Karpas-422 (cell line): Measurements from ENCODE around the gene ALPI. TPM values are rescaled to one million over a fixed set of nuclear protein-coding genes. Genes with fewer than 3 reads are reported as not detected.

ENCODE experiments used
- DNase-seq: peaks from one replicate; pipeline ENCODE4 v3.0.0-alpha.2; 2015
- H2AFZ ChIP-seq: fragments of 200-600 bp; sonication (generic); 2 replicates; pipeline ENCODE4 v1.6.1; 2014; ENCODE audit warnings: antibody characterized with exemption, low read length, mixed read lengths
- H3K27ac ChIP-seq: fragments of 200-600 bp; sonication (generic); 2 replicates; pipeline ENCODE4 v1.5.1; 2014; ENCODE audit warnings: mild to moderate bottlenecking, low read length, moderate library complexity
- H3K27me3 ChIP-seq: fragments of 200-600 bp; sonication (generic); 2 replicates; pipeline ENCODE4 v1.6.1; 2014; ENCODE audit warnings: low read length, mixed read lengths
- H3K36me3 ChIP-seq: fragments of 200-600 bp; sonication (generic); 2 replicates; pipeline ENCODE4 v1.6.1; 2014; ENCODE audit warnings: low read length, mixed read lengths; ENCODE audit not compliant: insufficient read depth
- H3K4me1 ChIP-seq: fragments of 200-600 bp; sonication (generic); 2 replicates; pipeline ENCODE4 v1.6.1; 2014; ENCODE audit warnings: mild to moderate bottlenecking, low read length, mixed read lengths
- H3K4me2 ChIP-seq: fragments of 200-600 bp; sonication (generic); 2 replicates; pipeline ENCODE4 v1.6.1; 2014; ENCODE audit warnings: low read length, low read depth, mild to moderate bottlenecking; ENCODE audit not compliant: poor library complexity, severe bottlenecking
- H3K4me3 ChIP-seq: fragments of 200-600 bp; sonication (generic); 2 replicates; pipeline ENCODE4 v1.5.1; 2014; ENCODE audit warnings: mild to moderate bottlenecking, antibody characterized with exemption, low read length, mixed read lengths
- H3K79me2 ChIP-seq: fragments of 200-600 bp; sonication (generic); 2 replicates; pipeline ENCODE4 v1.6.1; 2014; ENCODE audit warnings: mild to moderate bottlenecking, low read length, mixed read lengths
- H3K9ac ChIP-seq: fragments of 200-600 bp; sonication (generic); 2 replicates; pipeline ENCODE4 v1.6.0; 2014; ENCODE audit warnings: low read length
- H3K9me2 ChIP-seq: fragments of 200-600 bp; sonication (generic), shearing (Covaris generic); replicated peaks from 2 replicates; pipeline ENCODE4 v1.6.0; 2014; ENCODE audit warnings: mild to moderate bottlenecking, low read length, moderate library complexity; ENCODE audit not compliant: insufficient read depth
- H3K9me3 ChIP-seq: fragments of 300-700, 200-600 bp; sonication (generic); 2 replicates; pipeline ENCODE4 v1.6.1; 2014; ENCODE audit warnings: low read length, mixed read lengths
- H4K20me1 ChIP-seq: fragments of 200-600 bp; sonication (generic); 2 replicates; pipeline ENCODE4 v1.6.1; 2014; ENCODE audit warnings: mild to moderate bottlenecking, antibody characterized with exemption, low read length, low read depth; ENCODE audit not compliant: insufficient read depth
- total RNA-seq: library from RNA; depleted of rRNA; stranded (reverse); fragments of >200 nt; shearing (Covaris generic); gene quantifications from 2 replicates; pipeline ENCODE4 v1.2.3, GENCODE V29; 2014; ENCODE audit warnings: low replicate concordance

The ALPI gene
- total RNA-seq, 1 experiment from 2014 or later: not detected

DNA sequence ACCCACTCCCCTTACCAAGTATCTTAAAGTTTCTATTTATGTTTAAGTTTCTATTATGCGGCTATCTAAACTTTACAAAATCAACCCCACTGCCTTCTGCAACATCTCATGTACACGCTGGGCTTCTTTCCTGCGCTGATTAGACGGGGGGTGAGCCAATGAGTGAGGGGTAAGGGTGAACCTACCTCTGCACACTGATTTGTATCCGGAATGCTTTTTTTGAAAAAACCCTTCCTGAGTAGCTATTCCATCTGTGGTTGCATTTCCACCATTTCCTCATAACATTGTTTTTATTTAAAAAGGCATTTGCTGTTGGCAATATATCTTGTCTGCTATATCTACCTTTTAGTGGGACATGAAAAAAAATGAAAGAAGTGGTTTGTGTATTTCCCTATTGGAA, 43.0 kb upstream of the ALPI start:
- Histone ChIP-seq H3K9me3 (no peaks in the 10 kb centered on the region), H3K27me3 (no peaks in the 10 kb centered on the region), H3K9ac (no peak overlapping the region), H3K79me2 (no peaks in the 10 kb centered on the region), H3K4me1 (peaks cover 18% of the 10 kb centered on the region), H3K36me3 (no peaks in the 10 kb centered on the region), H3K4me2 (peak overlapping the region; percentile 29), H4K20me1 (no peaks in the 10 kb centered on the region), H3K27ac (no peak overlapping the region), H3K4me3 (no peak overlapping the region), H2AFZ (0 out of 2 replicates have a peak overlapping the region, but pooled peaks have one; percentile 38), H3K9me2 (no peaks in the 10 kb centered on the region)
- peak; percentile 26 for DNase-seq

DNA sequence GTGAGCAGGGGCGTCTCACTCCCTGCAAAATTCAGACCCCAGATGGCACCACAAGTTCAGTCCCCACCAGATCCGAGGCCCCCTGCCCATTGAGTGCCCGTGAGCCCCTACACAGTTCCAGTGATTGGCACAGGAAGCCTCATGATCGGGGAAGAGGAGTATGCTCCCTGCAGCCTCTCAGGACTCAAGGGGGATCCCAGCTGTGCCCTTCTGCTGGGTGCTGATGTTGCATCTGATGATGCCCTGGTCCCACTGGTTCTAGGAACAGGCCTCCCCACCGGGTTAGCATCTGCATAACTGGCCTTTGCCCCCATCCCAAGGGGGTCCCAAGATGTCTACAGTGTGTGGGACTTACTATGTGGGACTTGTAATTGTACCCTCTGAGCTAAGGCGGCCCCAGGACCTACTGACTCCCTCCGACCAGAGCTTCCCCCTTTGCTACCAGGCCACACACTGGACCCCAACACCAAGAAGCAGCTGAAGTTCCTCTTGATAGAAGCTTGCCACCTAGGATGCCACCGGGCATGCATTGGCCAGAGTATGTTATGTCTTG, 40.7 kb upstream of the ALPI start:
- Histone ChIP-seq H3K4me2 (no peak overlapping the region), H4K20me1 (no peaks in the 10 kb centered on the region), H3K79me2 (no peaks in the 10 kb centered on the region), H2AFZ (no peak overlapping the region), H3K9ac (no peak overlapping the region), H3K27me3 (no peaks in the 10 kb centered on the region), H3K4me3 (no peak overlapping the region), H3K4me1 (peaks cover 18% of the 10 kb centered on the region), H3K36me3 (no peaks in the 10 kb centered on the region), H3K9me2 (no peaks in the 10 kb centered on the region), H3K9me3 (no peaks in the 10 kb centered on the region), H3K27ac (no peak overlapping the region)
- DNase-seq: peak; percentile 25

DNA sequence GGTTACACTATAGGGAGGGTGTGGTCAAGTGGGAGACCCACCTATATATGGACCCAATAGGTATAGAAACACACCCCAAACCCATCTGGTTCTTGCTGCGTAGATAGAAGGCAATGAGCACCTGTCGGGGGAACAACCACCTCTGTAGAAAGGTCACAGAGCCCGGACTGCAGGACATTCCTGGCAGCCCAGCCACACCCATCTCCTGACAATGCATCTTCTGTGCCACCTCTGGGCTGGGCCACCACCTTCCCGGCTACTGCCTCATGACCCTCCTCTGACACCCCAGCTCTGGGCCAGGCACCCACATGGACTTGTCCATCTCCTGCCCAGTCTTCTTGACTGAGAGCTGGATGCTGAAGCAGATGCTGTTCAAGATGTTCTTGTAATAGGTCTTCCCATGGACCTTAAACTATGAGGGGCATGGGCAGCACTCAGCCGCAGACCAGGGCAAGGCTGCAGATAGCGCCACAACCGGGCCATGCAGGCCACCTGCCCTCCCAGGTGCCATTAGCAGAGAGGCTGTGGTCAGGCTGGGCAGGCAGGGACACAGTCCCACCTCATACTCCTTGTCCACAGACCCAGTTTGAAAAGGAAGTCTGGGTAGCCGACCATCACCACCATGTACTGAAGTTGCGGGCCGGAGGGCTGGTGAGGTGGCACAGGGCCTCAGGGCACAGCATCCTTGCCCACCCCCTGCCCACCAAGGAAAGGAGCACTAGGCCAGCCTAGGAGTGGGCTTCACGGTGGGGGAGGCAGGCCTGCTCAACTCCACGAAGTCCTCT, 40.0 kb upstream of the ALPI start:
- no peak overlapping the region for H2AFZ ChIP-seq

DNA sequence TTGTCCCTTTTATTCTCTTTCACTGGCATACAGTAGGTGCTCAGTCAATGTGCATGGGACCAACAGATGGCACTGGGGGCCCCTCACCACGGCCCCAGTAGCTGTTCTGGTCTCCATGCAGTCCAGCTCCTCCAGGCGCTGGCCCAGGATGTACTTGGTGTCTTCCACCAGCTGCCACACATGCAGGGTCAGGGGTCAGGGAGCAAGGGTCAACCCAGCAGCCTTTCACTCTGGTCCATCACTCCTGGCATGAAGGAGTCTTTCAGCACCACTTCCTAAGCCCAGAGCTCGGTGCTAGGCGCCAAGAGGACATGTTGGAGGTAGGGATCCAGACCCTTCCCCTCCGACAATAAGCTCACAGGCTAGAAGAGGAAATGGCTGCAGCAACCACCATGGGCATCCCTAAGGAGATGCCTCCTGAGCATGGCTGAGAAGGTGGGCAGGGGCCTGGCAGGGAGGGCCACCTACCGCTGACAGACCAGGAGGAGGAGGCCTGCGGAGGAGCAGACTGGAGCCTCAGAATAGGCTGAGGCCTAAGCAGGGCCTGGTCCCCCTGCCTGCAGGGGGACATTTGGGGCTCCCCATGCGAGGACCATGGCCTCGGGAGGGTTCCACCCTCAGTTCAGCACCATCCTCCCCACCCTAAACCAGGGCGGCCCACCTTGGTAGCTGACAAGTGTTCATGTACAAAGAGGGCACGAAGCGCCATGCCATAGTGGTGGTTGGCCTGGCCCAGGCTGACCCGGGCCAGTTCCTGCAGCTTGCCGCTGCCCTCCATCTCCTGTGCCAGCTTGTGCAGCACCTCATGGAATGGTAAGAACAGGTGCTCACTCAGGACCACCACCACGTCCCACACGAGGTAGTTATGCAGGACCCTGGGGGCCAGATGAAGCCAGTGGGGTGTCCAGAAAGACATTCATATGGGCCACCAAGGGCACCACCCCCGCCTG, 39.2 kb upstream of the ALPI start:
- Histone ChIP-seq H2AFZ (no peak overlapping the region), H3K9me3 (no peaks in the 10 kb centered on the region), H3K4me3 (no peak overlapping the region), H3K4me2 (no peak overlapping the region), H3K27ac (no peak overlapping the region), H3K79me2 (no peaks in the 10 kb centered on the region), H3K36me3 (no peaks in the 10 kb centered on the region), H3K27me3 (no peaks in the 10 kb centered on the region), H3K9me2 (no peaks in the 10 kb centered on the region), H3K9ac (no peak overlapping the region), H3K4me1 (peaks cover 16% of the 10 kb centered on the region), H4K20me1 (no peaks in the 10 kb centered on the region)
- peak; percentile 35 for DNase-seq

More for the DNA sequence above, 40.0 kb upstream of the ALPI start:
- H3K27me3 ChIP-seq: no peaks in the 10 kb centered on the region
- no peak overlapping the region for H3K4me3 ChIP-seq
- peak; percentile 25 for DNase-seq
- H3K9me3 ChIP-seq: no peaks in the 10 kb centered on the region
- H3K36me3 ChIP-seq: no peaks in the 10 kb centered on the region
- no peaks in the 10 kb centered on the region for H4K20me1 ChIP-seq
- H3K4me2 ChIP-seq: no peak overlapping the region
- no peaks in the 10 kb centered on the region for H3K9me2 ChIP-seq
- H3K4me1 ChIP-seq: peaks cover 18% of the 10 kb centered on the region
- no peak overlapping the region for H3K27ac ChIP-seq
- no peak overlapping the region for H3K9ac ChIP-seq
- H3K79me2 ChIP-seq: no peaks in the 10 kb centered on the region

DNA sequence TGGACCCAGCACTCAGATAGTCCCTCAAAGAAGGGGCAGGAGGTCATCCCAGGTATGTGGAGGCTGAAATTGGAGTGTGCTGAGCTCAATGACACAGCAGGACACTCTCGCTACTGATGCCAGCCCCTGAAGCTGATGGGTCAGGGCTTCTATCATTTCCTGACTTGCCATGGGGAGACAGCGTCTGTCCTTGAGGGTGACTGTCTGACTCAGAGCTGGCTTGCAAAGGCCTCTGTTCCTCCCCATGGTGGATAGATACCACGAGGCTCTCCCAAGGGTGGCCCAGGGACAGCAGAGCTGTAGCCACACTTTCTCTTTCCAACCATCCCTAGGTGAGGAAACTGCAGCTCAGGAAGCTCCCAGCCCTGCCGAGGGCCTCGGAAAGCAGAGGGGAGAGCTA, 38.5 kb upstream of the ALPI start:
- H3K27me3 ChIP-seq: no peaks in the 10 kb centered on the region; the same call in 1 of the 2 replicates
- H3K36me3 ChIP-seq: peaks cover 2% of the 10 kb centered on the region; the same call in 1 of the 2 replicates
- no peak for DNase-seq

DNA sequence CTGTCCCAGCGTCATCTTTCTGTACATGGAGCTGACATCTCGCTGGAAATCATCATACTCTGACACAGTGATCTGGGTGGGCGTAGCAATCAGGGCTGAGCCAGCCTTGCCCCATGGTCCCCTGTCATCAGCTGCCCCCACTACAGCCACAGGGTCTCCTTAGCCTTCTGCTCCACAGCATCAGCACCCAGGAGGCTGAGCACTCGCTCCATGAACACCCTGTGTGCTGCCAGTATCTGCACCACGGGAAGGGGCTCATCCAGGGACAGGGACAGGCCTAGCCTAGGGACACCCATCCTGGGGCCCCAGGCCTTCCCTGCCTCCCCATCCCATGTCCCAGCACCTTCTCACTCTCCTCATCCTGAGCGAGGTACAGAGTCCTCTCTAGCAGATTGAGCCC, 37.9 kb upstream of the ALPI start:
- peaks cover 4% of the 10 kb centered on the region; the same call in 1 of the 2 replicates for H3K36me3 ChIP-seq
- H3K79me2 ChIP-seq: no peaks in the 10 kb centered on the region
- H3K9ac ChIP-seq: no peak overlapping the region
- no peak overlapping the region for H3K4me3 ChIP-seq
- H3K4me2 ChIP-seq: no peak overlapping the region
- no peaks in the 10 kb centered on the region for H3K9me2 ChIP-seq
- no peaks in the 10 kb centered on the region; the same call in 1 of the 2 replicates for H3K27me3 ChIP-seq
- H3K27ac ChIP-seq: no peak overlapping the region
- no peak overlapping the region for H2AFZ ChIP-seq
- H3K9me3 ChIP-seq: no peaks in the 10 kb centered on the region
- no peak for DNase-seq
- H4K20me1 ChIP-seq: no peaks in the 10 kb centered on the region
- peaks cover 13% of the 10 kb centered on the region for H3K4me1 ChIP-seq

More for the DNA sequence above, 38.5 kb upstream of the ALPI start:
- no peak overlapping the region for H3K4me2 ChIP-seq
- no peak overlapping the region for H3K4me3 ChIP-seq
- no peak overlapping the region for H3K9ac ChIP-seq
- H3K9me2 ChIP-seq: no peaks in the 10 kb centered on the region
- no peaks in the 10 kb centered on the region for H3K79me2 ChIP-seq
- no peak overlapping the region for H2AFZ ChIP-seq
- peaks cover 13% of the 10 kb centered on the region for H3K4me1 ChIP-seq
- no peaks in the 10 kb centered on the region for H4K20me1 ChIP-seq
- H3K27ac ChIP-seq: no peak overlapping the region
- no peaks in the 10 kb centered on the region for H3K9me3 ChIP-seq

DNA sequence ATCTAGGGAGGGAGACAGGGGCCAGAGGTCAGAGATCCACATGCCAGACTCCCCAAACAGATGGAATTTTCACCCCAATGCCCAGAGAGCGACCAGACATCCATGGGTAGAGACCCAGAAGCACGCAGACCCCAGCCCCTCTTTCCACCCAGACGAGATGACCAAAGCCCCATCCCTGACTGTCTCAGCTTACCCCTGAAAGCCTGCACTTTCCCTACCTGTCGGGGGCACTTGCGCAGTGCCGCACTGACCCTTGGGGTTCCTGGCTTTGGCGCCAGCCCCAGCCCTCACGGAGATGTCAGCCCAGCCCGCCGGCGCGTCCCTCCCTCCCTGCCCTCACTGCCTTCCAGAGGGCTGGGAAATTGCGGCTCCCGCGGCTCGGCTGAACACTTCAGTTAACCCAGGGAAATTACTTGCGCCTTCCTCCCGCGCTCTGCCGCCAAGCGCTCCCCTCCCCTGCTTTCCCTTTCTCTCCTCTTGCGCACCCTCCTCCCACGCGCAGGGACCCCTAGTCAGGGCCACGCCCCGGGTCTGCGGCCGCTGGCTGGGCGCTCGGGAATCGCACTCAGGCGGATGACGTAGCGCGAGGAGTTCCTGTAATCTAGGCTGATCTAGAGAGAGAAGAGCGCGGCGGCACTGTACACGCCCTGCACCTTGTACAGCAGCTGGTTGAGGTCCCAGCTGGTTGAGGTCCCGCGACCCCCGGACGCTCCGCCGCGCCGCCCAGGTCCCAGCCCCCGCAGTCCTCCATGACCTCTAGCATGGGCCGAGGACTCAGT, 37.3 kb upstream of the ALPI start:
- Histone ChIP-seq H3K9ac (no peak overlapping the region), H3K27ac (no peak overlapping the region), H3K36me3 (peaks cover 4% of the 10 kb centered on the region; the same call in 1 of the 2 replicates), H3K4me2 (no peak overlapping the region), H3K27me3 (no peaks in the 10 kb centered on the region; the same call in 1 of the 2 replicates), H3K9me2 (no peaks in the 10 kb centered on the region), H4K20me1 (no peaks in the 10 kb centered on the region), H3K4me1 (peaks cover 16% of the 10 kb centered on the region), H3K79me2 (no peaks in the 10 kb centered on the region), H3K4me3 (no peak overlapping the region), H3K9me3 (no peaks in the 10 kb centered on the region), H2AFZ (no peak overlapping the region)
- no peak for DNase-seq
